Upper lobe of left lung (tissue), 4 donors: Measurements from ENCODE around the gene KCNK15.

Source experiments
- CTCF ChIP-seq, 6 experiments: fragments of 450-650 bp in 4 of 6; fragments of 200-600 bp in 2 of 6; sonication (generic) in 2 of 6; IDR thresholded peaks; one replicate each; pipeline ENCODE4 v1.5.1; 2016 to 2019; ENCODE audit warnings: antibody characterized with exemption in 6 of 6
- EP300 ChIP-seq, 4 donors: sonication (generic); formaldehyde crosslinking; IDR thresholded peaks; one replicate each; pipeline ENCODE4 v1.5.1; 2017; ENCODE audit warnings: antibody characterized with exemption in 4 of 4, control low read depth in 2 of 4
- POLR2A ChIP-seq, 4 donors: fragments of 450-650 bp; IDR thresholded peaks; one replicate each; pipeline ENCODE4 v1.5.1; 2016 to 2017; ENCODE audit warnings: antibody characterized with exemption in 4 of 4, mild to moderate bottlenecking in 2 of 4
- POLR2AphosphoS5 ChIP-seq, 2 donors: sonication (generic); formaldehyde crosslinking; IDR thresholded peaks; one replicate each; pipeline ENCODE4 v1.5.1; 2017; ENCODE audit warnings: antibody characterized with exemption in 2 of 2

- TF ChIP-seq EP300 (IDR thresholded peaks at IDR 0.05) (no peak), CTCF (IDR thresholded peaks at IDR 0.05) (no peak), POLR2A (IDR thresholded peaks at IDR 0.05) (no peak), POLR2AphosphoS5 (IDR thresholded peaks at IDR 0.05) (no peak)
Measured at GRCh38 chr20:44756011-44756688, 10.5 kb downstream of the KCNK15 start.
